Measurements from ENCODE around the gene MYL7.

MYL7 gene

DNA sequence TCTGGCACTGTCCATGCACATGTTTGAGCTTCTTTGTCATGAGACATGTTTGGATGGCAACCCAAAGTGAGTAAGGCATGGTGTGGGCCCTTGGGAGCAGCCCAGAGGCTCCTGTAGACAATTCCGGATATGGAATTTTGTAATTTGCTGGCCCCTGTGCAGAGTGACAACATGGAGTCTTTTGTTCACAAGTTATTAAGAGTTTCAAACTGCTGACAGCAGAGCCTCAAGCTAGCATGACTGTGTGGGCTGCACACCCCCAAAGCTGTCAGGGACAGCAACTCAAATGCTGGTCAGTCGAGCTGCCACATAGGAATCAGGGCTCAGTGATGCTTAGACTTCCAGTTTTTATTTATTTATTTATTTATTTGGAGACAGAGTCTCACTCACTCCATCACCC lies 7.0 kb upstream of the MYL7 start:
- Mint-ChIP-seq H3K27ac (no peak overlapping the region), H3K4me3 (no peak overlapping the region), H3K27me3 (peaks cover 13% of the 10 kb centered on the region), H3K9me3 (no peaks in the 10 kb centered on the region), H3K4me1 (peaks cover 24% of the 10 kb centered on the region), H3K36me3 (no peaks in the 10 kb centered on the region)
- ATAC-seq: no peak

DNA sequence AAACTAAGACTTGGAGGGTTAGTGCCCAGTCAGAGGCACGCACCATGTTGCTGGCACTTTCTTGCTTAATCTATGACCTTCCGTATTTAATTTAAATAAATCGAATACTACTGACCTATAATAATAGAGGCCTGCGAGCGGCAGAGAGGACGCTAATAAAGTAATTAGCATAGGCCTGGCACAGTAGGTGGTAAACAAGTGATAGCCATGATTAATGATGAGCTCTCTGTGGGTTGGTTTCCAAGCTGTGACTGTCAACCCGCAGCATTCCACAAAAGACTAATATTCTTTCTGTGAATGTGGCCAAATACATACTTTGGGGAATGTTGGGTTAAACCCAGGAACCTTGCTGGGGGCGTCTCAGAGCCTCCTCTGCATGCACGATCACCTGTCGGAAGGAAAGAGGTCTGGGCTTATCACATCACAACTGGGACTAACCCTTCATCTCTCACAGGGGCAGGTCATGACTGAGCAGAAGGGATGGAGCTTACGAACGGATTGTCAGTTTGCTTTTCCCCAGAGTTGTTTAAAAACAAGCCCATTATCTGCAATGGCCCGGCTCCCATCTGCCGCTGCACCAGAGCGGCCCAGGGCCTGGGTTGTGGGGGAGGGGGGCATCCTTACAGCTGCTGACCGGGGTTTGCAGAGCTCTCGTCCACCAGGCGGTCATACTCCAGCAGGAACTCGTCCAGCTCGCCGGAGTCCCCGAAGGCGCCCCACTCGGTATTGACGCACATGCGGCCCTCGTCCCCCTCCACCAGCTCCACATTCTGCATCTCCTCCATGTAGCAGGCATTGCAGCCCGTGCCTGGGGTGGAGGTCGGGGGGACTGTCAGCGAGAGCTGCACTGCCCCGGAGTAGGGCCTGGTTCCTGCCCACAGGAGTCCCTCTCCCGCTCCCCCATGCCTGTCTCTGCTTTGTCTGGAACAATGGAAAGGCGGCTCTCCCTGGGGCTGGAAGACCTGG lies 6.2 kb upstream of the MYL7 start:
- Mint-ChIP-seq H3K9me3 (no peaks in the 10 kb centered on the region), H3K27me3 (peaks cover 13% of the 10 kb centered on the region), H3K36me3 (no peaks in the 10 kb centered on the region), H3K4me3 (no peak overlapping the region), H3K4me1 (peaks cover 24% of the 10 kb centered on the region), H3K27ac (no peak overlapping the region)
- ATAC-seq: no peak

DNA sequence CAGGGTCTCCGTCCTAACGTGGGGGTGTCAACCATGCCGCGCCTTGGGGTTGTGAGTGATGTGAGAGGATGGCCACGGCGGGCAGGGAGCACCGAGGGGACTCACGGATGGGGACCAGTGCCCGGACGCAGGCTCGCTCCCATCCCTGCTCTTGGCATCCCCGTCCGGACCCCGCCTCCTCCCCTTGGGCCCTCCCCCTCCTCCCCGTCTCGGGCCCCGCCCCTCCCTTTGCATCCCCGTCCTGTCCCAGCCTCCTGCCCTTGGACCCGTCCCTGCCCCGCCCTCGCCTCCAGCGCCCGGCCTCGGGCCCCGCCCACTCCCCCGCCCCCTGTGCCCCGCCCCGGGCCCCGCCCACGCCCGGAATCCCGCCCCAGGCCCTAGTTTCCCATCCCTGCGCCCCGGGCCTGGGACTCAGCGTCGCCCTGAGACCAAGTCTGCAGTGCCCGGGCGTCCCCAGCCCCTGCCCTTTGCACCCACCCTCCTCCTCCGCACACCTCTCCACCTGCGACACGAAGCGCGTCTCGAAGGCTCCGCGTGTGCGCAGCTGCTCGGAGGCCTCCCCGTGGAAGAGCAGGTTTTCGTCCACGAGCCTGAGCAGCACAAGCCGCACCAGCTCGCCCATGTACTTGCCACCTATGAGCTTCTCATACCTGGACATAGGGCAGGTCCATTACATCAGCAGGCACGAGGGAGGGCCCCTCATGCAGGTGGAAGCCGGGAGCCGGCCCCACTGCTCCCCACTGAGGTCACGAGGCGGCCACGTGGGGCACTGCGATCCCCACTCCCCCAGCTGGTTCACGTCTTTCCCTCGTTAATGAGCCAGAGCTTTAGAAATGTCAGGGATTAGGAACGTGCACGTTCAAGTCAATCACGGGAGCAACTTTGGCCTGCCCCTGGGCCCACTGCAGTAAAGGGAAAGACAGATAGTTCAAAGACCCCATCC lies 5.1 kb upstream of the MYL7 start:
- H3K9me3 Mint-ChIP-seq: no peaks in the 10 kb centered on the region
- H3K36me3 Mint-ChIP-seq: no peaks in the 10 kb centered on the region
- H3K4me1 Mint-ChIP-seq: peaks cover 24% of the 10 kb centered on the region
- peaks cover 13% of the 10 kb centered on the region for H3K27me3 Mint-ChIP-seq
- H3K27ac Mint-ChIP-seq: no peak overlapping the region
- peak overlapping the region; percentile 72 for H3K4me3 Mint-ChIP-seq
- peak; percentile 70 for ATAC-seq

DNA sequence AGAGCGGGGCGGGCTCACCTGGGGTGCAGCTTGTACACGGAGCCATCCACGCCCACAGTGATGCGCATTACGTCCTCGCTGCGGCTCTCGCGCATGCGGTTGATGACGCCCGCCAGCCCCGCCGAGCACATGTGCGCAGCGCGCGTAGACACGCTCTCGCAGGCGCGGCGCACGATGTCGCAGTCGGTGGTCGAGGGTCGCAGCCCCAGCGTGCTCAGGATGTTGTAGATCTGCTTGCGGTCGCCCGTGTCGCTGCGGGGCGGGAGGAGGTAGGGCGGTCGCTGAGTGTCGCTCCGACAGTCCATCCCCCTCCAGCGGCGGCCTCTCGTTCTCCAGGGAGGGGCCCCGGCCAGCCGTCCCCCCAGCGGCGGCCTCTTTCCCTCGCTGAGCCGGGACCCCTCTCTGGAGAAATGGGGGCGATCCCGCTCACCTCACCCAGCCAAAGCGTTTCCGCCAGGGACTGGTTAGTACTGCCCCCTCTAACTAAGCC lies 4.4 kb upstream of the MYL7 start:
- ATAC-seq: peak; percentile 9
- peaks cover 13% of the 10 kb centered on the region for H3K27me3 Mint-ChIP-seq

DNA sequence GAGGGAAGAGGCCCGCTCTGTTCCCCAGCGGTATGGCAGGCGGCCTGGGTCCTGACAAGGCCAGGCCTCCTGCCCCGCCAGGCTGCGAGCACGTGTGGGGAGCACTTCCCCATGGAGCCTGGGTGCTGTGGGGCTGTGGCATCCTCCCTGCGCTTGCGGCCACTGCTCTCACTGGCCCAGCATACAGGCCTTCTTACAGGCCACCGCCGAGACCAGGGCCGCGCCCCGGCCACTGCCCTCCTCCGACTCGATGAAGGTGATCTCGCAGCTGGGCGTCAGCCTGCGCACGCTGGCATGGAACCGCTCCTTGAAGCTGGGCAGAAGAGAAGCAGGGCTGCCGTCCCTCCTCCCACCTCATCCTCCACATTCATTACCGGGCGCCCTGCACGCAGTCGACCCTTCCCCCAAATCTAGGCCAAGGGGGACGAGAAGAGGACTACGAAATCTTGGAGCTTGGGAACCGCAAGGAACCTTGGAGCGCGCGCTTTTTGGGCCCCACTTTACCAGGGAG lies 3.9 kb upstream of the MYL7 start:
- Mint-ChIP-seq H3K27ac (no peak overlapping the region), H3K9me3 (no peaks in the 10 kb centered on the region), H3K4me1 (peaks cover 16% of the 10 kb centered on the region), H3K36me3 (no peaks in the 10 kb centered on the region), H3K27me3 (peaks cover 17% of the 10 kb centered on the region), H3K4me3 (peak overlapping the region; percentile 72)
- no peak for ATAC-seq

More for the DNA sequence above, 4.4 kb upstream of the MYL7 start:
- H3K27ac Mint-ChIP-seq: no peak overlapping the region
- H3K4me3 Mint-ChIP-seq: peak overlapping the region; percentile 72
- peaks cover 21% of the 10 kb centered on the region for H3K4me1 Mint-ChIP-seq
- no peaks in the 10 kb centered on the region for H3K9me3 Mint-ChIP-seq
- no peaks in the 10 kb centered on the region for H3K36me3 Mint-ChIP-seq

DNA sequence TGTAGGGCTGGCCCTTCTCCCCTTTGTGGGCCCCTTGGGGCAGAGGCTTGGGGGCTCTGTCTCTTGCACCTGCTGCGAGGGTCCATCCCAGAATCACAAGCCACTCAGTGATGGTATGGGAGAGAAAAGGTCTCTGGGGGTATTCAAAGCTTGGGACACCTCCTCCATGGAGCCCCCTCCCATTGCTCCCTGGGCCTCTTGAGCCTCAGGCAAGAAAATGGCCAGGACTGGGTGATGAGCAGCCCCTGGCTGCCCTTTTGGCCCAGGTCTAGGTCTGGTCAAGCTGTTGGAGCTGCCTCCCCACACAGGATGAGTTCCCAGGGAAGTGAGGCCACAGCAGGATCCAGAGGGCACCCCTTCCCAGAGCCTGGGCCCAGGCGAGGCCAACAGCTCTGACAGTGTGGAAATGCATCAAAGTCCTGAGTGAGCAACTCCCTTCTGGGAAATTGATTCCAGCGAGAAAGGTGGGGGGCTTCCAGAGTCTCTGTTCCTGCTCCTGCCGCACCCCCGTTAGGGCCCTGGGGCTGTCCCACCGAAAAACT lies 3.4 kb upstream of the MYL7 start:
- Mint-ChIP-seq H3K36me3 (no peaks in the 10 kb centered on the region), H3K9me3 (no peaks in the 10 kb centered on the region), H3K4me3 (no peak overlapping the region), H3K27ac (no peak overlapping the region), H3K27me3 (peaks cover 22% of the 10 kb centered on the region), H3K4me1 (peaks cover 15% of the 10 kb centered on the region)
- no peak for ATAC-seq

DNA sequence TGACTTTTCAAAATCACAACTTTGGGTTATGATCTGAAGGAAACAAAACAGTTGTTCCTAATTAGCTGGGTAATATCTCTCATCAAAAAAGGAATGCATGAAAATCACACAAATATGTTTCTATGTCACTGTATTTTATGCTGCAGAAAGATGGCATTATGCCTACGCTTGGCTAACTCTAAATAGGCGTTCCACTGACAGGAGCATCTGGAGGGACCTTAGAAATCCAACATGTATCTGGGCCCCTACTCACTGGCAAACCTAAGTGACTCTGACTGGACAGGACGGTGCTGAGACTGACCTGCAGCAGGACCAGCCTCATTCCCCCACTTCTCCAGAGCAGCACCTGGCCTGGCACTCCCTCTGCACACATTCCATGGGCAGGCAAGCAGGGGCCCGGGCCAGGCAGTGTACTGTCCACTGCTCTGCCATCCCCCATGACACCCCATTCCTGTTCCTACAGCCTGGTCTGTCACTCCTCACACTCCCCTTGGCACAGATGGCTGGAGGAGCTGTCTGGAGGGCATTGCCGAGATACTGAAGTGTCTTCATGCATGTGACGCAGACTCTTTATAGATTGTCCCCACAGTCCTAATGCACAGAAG lies 2.6 kb upstream of the MYL7 start:
- H3K27ac Mint-ChIP-seq: no peak overlapping the region
- no peaks in the 10 kb centered on the region for H3K36me3 Mint-ChIP-seq
- H3K27me3 Mint-ChIP-seq: peaks cover 23% of the 10 kb centered on the region
- no peak for ATAC-seq
- no peaks in the 10 kb centered on the region for H3K9me3 Mint-ChIP-seq
- no peak overlapping the region for H3K4me3 Mint-ChIP-seq
- H3K4me1 Mint-ChIP-seq: peaks cover 15% of the 10 kb centered on the region

DNA sequence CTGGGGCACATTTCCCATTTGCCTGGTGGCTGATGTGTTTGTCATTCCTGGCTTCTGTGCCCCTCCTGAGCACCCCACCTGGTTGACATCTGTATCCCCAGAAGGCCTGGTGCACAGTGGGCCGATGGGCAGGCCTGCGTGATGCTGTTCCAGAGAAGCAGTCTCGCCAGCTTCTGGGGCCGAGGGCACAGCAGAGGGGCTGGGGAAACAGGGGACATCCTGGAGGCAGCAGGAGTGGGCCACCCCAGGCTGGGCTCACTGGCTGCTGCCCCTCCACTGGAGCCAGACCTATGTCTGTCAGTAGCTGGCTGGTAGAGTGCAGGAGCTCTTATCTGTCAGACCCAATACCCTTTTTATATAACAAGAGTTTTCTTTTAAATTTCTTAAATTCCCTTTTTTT lies 896 bp upstream of the MYL7 start:
- no peaks in the 10 kb centered on the region for H3K9me3 Mint-ChIP-seq
- H3K27ac Mint-ChIP-seq: no peak overlapping the region
- H3K27me3 Mint-ChIP-seq: peaks cover 23% of the 10 kb centered on the region
- H3K36me3 Mint-ChIP-seq: no peaks in the 10 kb centered on the region
- H3K4me3 Mint-ChIP-seq: no peak overlapping the region
- no peak for ATAC-seq
- peaks cover 15% of the 10 kb centered on the region for H3K4me1 Mint-ChIP-seq

DNA sequence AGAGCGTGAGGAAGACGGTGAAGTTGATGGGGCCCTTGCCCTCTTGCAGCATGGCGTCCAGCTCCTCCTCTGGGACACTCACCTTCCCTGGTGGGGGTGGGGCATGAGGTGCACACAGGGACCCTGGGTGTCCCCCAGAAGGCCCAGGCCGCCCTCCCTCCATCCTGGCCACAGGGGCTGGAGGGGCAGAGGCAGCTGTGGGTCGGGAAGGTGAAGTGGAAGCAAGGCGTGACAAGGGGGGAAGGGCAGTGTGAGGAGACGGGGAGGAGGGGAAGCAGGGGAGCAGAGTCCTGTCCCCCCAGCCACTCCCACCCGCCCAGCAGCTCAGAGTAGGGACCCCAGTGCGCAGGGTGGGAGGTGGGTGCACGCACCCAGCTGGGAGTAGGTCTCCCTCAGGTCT lies 791 bp downstream of the MYL7 start:
- ATAC-seq: no peak
- H3K9me3 Mint-ChIP-seq: no peaks in the 10 kb centered on the region
- no peak overlapping the region for H3K4me3 Mint-ChIP-seq
- H3K27ac Mint-ChIP-seq: no peak overlapping the region
- H3K27me3 Mint-ChIP-seq: peaks cover 18% of the 10 kb centered on the region
- peaks cover 5% of the 10 kb centered on the region for H3K4me1 Mint-ChIP-seq
- H3K36me3 Mint-ChIP-seq: no peaks in the 10 kb centered on the region

DNA sequence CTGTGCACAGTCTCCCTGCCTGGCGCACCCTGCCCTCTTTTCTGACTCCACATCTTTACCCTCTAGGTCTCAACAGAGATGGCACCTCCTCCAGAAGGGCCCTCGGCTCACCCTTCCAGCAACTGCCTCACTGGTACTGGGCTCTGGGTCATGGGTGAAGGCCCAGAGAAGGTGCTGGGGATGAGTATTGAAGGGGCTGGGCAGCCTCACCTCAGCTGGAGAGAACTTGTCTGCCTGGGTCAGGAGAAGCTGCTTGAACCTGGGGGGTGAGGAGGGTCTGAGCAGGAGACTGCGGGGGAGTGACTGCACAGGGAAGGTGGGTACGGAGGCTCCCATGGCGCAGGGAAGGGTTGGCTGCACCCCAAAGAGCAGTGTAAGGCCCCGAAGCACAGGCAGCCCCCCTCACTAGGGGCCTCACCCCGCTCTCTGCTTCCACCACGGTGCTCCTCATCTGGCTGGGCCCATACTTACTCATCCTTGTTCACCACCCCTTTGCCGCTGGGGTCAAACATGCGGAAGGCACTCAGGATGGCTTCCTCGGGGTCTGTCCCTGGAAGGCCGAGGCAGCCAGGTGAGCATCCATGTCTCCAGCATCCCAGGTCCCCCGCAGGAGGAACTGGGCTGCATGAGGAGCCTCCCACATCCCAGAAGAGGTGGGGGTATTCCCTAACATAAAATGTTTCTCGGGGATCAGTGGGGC lies 1.7 kb downstream of the MYL7 start:
- Mint-ChIP-seq H3K36me3 (no peaks in the 10 kb centered on the region), H3K4me1 (no peaks in the 10 kb centered on the region), H3K4me3 (no peak overlapping the region), H3K27ac (no peak overlapping the region), H3K9me3 (no peaks in the 10 kb centered on the region), H3K27me3 (peaks cover 10% of the 10 kb centered on the region)
- no peak for ATAC-seq

DNA sequence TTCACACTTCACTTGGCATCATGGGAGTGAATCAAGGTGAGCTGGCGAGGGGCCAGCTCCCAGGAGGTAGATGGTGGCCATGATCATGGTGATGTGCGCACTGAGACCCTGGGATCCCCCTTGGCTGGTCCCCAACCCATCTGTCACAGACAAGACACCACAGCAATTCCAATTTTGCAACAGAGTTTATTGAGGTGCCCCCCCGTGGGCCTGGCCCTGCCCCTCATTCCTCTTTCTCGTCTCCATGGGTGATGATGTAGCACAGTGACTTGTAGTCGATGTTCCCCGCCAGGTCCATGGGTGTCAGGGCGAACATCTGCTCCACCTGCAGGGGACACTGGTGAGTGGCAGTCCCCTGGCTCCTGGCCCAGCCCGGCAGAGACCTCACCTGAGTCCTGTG lies 2.4 kb downstream of the MYL7 start:
- ATAC-seq: no peak
- Mint-ChIP-seq H3K36me3 (no peaks in the 10 kb centered on the region), H3K9me3 (no peaks in the 10 kb centered on the region), H3K27ac (no peak overlapping the region), H3K27me3 (peaks cover 10% of the 10 kb centered on the region), H3K4me1 (no peaks in the 10 kb centered on the region), H3K4me3 (no peak overlapping the region)

DNA sequence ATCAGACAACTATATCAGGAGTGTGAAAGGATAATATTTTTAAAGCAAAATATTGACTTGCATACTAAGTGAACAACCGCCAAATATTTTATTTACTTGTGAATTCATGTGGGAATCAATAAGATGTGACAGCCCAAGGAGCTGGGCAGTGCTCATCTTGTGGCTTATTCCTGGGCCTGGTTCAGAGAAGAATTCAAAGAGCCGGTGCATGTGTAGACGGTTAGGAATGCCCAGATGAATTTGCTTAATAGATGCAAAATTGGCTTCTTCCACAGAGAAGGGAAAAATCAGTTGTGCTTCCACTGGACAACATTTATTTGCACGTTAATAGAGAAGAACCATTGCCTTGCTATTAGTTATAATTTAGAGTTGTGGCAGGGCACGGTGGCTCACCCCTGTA lies 4.4 kb downstream of the MYL7 start:
- no peak for ATAC-seq
- H3K27ac Mint-ChIP-seq: no peak overlapping the region
- H3K36me3 Mint-ChIP-seq: no peaks in the 10 kb centered on the region
- no peak overlapping the region for H3K4me3 Mint-ChIP-seq
- H3K27me3 Mint-ChIP-seq: peaks cover 10% of the 10 kb centered on the region
- H3K9me3 Mint-ChIP-seq: no peaks in the 10 kb centered on the region
- H3K4me1 Mint-ChIP-seq: no peaks in the 10 kb centered on the region

DNA sequence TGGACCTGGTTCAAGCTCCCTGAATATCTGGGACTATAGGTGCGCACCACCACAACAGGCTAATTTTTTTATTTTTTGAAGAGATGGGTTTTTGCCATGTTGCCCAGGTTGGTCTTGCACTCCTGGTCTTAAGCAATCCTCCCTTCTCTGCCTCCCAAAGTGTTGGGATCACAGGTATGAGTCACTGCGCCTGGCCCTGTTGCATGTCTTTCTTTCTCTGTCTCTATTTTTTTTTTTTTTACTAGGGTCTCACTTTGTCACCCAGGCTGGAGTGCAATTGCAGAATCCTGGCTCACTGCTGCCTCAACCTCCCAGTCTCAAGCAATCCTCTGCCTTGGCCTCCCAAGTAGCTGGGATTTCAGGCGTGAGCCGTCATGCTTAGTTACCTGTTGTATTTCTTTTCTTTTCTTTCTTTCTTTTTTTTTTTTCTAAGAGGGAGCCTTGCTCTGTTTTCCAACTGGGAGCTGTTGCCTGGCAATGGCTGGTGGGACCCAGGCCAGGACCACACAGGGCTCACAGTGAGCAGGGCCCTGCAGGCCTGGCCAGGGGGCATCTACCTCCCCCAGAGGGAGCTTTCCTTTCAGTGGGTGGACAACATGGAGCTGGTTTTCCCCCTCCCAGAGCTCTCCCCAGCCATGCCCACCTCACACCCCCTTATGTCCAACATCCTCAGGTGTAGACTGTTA lies 6.0 kb downstream of the MYL7 start:
- Mint-ChIP-seq H3K27ac (no peak overlapping the region), H3K4me1 (no peaks in the 10 kb centered on the region), H3K4me3 (no peak overlapping the region), H3K27me3 (peaks cover 7% of the 10 kb centered on the region), H3K9me3 (no peaks in the 10 kb centered on the region), H3K36me3 (no peaks in the 10 kb centered on the region)
- no peak for ATAC-seq

DNA sequence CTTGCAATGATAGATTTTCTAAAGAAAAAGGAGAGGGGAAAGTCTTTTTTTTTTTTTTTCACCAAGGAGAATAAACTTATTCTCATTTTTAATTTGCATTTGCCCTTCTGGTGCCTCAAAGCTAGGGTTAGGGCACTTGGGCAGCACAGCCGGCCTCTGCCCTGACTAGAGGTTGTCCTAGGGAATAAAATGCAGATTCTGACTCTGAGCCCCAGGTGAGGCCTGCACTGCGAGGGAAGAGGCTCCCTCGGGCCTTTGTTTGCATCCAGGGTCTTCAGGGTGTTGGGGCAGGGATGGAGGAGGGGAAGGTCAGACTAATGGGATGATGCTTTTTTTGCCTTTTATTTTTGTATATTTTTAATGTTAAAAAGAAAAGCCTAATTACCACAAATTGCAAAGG lies 7.8 kb downstream of the MYL7 start:
- ATAC-seq: no peak
- no peak overlapping the region for H3K4me3 Mint-ChIP-seq
- no peaks in the 10 kb centered on the region for H3K36me3 Mint-ChIP-seq
- no peak overlapping the region for H3K27ac Mint-ChIP-seq
- H3K4me1 Mint-ChIP-seq: no peaks in the 10 kb centered on the region
- H3K9me3 Mint-ChIP-seq: no peaks in the 10 kb centered on the region
- H3K27me3 Mint-ChIP-seq: no peaks in the 10 kb centered on the region
